ENCODE results near the gene FMN2. TPM values are rescaled to one million over a fixed set of nuclear protein-coding genes. Genes with fewer than 3 reads are reported as not detected.

FMN2 gene
- total RNA-seq: under 0.01 TPM in 1 of 2 replicates, not detected in the other

DNA sequence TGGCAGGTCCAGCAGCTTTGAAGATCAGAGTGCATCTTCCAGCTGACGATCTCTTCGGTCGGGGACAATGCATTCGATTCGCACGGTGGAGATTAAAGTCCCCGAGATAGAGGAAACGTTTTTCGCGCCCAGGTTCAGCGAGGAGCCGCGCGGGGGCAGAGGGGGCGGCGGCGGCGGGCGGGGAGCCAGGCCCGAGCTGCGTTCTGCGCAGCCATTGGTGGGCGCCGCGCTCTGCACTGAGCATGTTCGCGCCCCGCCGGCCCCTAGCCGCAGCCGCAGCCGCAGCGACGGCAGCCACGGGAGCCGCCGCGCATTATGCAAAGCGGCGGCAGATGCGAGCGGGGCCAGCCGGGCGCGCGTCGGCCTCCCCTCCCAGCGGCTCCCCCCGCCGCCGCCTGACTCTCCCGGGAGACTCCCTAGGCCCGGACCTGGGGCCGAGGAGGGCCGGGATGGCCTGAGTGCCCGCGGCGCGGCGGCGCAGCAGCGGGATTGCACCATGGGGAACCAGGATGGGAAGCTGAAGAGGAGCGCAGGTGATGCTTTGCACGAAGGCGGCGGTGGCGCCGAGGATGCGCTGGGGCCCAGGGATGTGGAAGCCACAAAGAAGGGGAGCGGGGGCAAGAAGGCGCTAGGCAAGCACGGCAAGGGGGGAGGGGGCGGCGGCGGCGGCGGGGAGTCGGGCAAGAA, at the start of gene FMN2:
FMN2 (plus strand) TSS at position 270 of the 687 bp plus-strand sequence; CDS start at position 497, 227 bp downstream.
- H3K27me3 ChIP-seq (ENCODE audit: control insufficient read depth, insufficient read depth, low read length): peaks cover 6% of the 10 kb centered on the region
- TF ChIP-seq, protein P1, sequence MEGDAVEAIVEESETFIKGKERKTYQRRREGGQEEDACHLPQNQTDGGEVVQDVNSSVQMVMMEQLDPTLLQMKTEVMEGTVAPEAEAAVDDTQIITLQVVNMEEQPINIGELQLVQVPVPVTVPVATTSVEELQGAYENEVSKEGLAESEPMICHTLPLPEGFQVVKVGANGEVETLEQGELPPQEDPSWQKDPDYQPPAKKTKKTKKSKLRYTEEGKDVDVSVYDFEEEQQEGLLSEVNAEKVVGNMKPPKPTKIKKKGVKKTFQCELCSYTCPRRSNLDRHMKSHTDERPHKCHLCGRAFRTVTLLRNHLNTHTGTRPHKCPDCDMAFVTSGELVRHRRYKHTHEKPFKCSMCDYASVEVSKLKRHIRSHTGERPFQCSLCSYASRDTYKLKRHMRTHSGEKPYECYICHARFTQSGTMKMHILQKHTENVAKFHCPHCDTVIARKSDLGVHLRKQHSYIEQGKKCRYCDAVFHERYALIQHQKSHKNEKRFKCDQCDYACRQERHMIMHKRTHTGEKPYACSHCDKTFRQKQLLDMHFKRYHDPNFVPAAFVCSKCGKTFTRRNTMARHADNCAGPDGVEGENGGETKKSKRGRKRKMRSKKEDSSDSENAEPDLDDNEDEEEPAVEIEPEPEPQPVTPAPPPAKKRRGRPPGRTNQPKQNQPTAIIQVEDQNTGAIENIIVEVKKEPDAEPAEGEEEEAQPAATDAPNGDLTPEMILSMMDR (IDR thresholded peaks at IDR 0.05; ENCODE audit: insufficient read depth, low read length, severe bottlenecking): no peak
- H3K4me3 ChIP-seq (ENCODE audit: low read depth, low read length): no peak within 1 kb of the TSS
- FAIRE-seq (no peak), DNase-seq (ENCODE audit: low read depth) (no peak)
- no peaks in the 10 kb centered on the region for H3K36me3 ChIP-seq (ENCODE audit: control insufficient read depth, insufficient read depth, low read length)

GRCh38 chr1:240044620-240045019, 47.1 kb upstream of the FMN2 start:
- Histone ChIP-seq H3K27me3 (ENCODE audit: control insufficient read depth, insufficient read depth, low read length) (no peaks in the 10 kb centered on the region), H3K4me3 (ENCODE audit: low read depth, low read length) (no peak overlapping the region), H3K36me3 (ENCODE audit: control insufficient read depth, insufficient read depth, low read length) (no peaks in the 10 kb centered on the region)
- FAIRE-seq (no peak), DNase-seq (ENCODE audit: low read depth) (no peak)
- TF ChIP-seq, protein P1 (IDR thresholded peaks at IDR 0.05; ENCODE audit: insufficient read depth, low read length, severe bottlenecking): no peak

GRCh38 chr1:240046000-240046399, 45.7 kb upstream of the FMN2 start:
- TF ChIP-seq, protein P1 (IDR thresholded peaks at IDR 0.05; ENCODE audit: insufficient read depth, low read length, severe bottlenecking): no peak
- no peaks in the 10 kb centered on the region for H3K36me3 ChIP-seq (ENCODE audit: control insufficient read depth, insufficient read depth, low read length)
- H3K4me3 ChIP-seq (ENCODE audit: low read depth, low read length): no peak overlapping the region
- no peaks in the 10 kb centered on the region for H3K27me3 ChIP-seq (ENCODE audit: control insufficient read depth, insufficient read depth, low read length)
- no peak for FAIRE-seq
- no peak for DNase-seq (ENCODE audit: low read depth)

DNA sequence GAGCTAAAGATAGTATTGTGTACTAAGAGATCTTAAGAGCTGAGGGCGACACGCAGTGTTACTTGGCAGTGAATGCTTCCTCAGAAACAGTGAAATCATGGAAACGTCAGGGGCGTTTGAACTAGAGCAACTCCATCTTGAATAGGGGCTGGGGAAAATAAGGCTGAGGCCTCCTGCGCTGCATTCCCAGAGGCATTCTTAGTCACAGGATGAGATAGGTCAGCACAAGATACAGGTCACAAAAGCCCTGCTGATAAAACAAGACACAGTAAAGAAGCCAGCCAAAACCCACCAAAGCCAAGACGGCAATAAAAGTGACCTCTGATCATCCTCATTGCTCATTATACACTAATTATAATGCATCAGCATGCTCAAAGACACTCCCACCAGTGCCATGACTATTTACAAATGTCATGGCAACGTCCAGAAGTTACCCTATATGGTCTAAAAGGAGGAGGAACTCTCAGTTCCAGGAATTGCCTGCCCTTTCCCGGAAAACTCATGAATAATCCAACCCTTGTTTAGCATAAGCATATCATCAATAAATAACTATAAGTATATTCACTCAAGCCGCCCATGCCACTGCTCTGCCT, 37.5 kb upstream of the FMN2 start:
- TF ChIP-seq, protein P1 (IDR thresholded peaks at IDR 0.05; ENCODE audit: insufficient read depth, low read length, severe bottlenecking): no peak
- DNase-seq (ENCODE audit: low read depth) (no peak), FAIRE-seq (no peak)
- Histone ChIP-seq H3K4me3 (ENCODE audit: low read depth, low read length) (no peak overlapping the region), H3K36me3 (ENCODE audit: control insufficient read depth, insufficient read depth, low read length) (no peaks in the 10 kb centered on the region), H3K27me3 (ENCODE audit: control insufficient read depth, insufficient read depth, low read length) (no peaks in the 10 kb centered on the region)

DNA sequence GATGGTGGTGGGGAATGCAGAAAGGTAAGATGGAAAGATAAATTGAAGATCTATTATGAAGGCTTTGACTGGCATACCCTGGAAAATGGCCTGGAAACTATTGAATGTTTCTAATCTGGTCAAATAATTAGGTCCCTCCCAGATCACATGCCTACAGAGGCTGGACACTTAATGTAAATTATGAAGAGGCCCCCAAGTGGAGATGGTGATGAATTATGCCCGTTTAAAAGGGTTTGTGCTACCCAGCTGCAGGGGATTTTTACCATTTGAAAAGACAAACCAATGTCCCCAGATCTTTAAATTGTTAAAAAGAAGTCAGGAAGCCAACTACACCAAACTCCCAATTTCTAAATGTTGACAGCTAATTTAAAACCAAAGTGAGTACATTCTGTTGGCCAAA, 35.7 kb upstream of the FMN2 start:
- no peaks in the 10 kb centered on the region for H3K27me3 ChIP-seq (ENCODE audit: control insufficient read depth, insufficient read depth, low read length)
- no peaks in the 10 kb centered on the region for H3K36me3 ChIP-seq (ENCODE audit: control insufficient read depth, insufficient read depth, low read length)
- FAIRE-seq (no peak), DNase-seq (ENCODE audit: low read depth) (no peak)
- TF ChIP-seq, protein P1 (IDR thresholded peaks at IDR 0.05; ENCODE audit: insufficient read depth, low read length, severe bottlenecking): no peak
- H3K4me3 ChIP-seq (ENCODE audit: low read depth, low read length): no peak overlapping the region

Data from bronchial epithelial cell (primary cell).